CD4-positive, CD25-positive, alpha-beta regulatory T cell (primary cell): ENCODE measurements around the gene KCNMA1. TPM values are rescaled to one million over a fixed set of nuclear protein-coding genes. Genes with fewer than 3 reads are reported as not detected.

Experiments used
- ATAC-seq, 2 donors: fragments of 150-1000 bp; cut with Tn5 transposase; one replicate each; pipeline ENCODE4 v1.10.0; 2021; ENCODE audit warnings: low read depth in 2 of 2, moderate number of reproducible peaks in 2 of 2, moderate library complexity in 1 of 2
- DNase-seq, 3 donors: peaks; one replicate each; pipeline versions ENCODE4 v3.0.0 to v3.0.0-alpha.2; 2012 to 2022; ENCODE audit warnings: mixed read lengths in 1 of 3
- H3K27ac ChIP-seq: one replicate; pipeline ENCODE4 v1.7.0; 2013; ENCODE audit warnings: mild to moderate bottlenecking, low read length; ENCODE audit not compliant: insufficient read depth, poor library complexity, severe bottlenecking
- H3K27me3 ChIP-seq: one replicate; pipeline ENCODE4 v1.7.0; 2013; ENCODE audit warnings: low read length; ENCODE audit not compliant: control insufficient read depth, insufficient read depth
- H3K36me3 ChIP-seq: one replicate; pipeline ENCODE4 v1.7.0; 2013; ENCODE audit warnings: mild to moderate bottlenecking, low read length, moderate library complexity; ENCODE audit not compliant: control insufficient read depth, insufficient read depth
- H3K4me1 ChIP-seq: 2 replicates; pipeline ENCODE4 v1.7.0; 2013; ENCODE audit warnings: mild to moderate bottlenecking, low read length; ENCODE audit not compliant: insufficient read depth, control insufficient read depth, poor library complexity, severe bottlenecking
- H3K4me3 ChIP-seq: one replicate; pipeline ENCODE4 v1.7.0; 2013; ENCODE audit warnings: low read depth, mild to moderate bottlenecking, low read length, moderate library complexity
- H3K9me3 ChIP-seq, 2 experiments: 1 replicate in 1 of 2; 2 replicates in 1 of 2; pipeline ENCODE4 v1.7.0; 2013; ENCODE audit warnings: low read length in 2 of 2, mild to moderate bottlenecking in 1 of 2, moderate library complexity in 1 of 2; ENCODE audit not compliant: control insufficient read depth in 2 of 2
- H3K27ac Mint-ChIP-seq, 3 donors: one replicate each; pipeline ENCODE4 v1.8.0; 2020 to 2022; ENCODE audit warnings: mild to moderate bottlenecking in 3 of 3, mixed read lengths in 3 of 3, moderate library complexity in 2 of 3
- H3K27me3 Mint-ChIP-seq: one replicate; pipeline ENCODE4 v1.8.0; 2022; ENCODE audit warnings: mild to moderate bottlenecking, mixed read lengths
- H3K36me3 Mint-ChIP-seq: one replicate; pipeline ENCODE4 v1.8.0; 2020; ENCODE audit warnings: mixed read lengths
- H3K4me1 Mint-ChIP-seq, 4 donors: one replicate each; pipeline ENCODE4 v1.8.0; 2020 to 2022; ENCODE audit warnings: mixed read lengths in 4 of 4, mild to moderate bottlenecking in 1 of 4
- H3K4me3 Mint-ChIP-seq, 4 donors: one replicate each; pipeline ENCODE4 v1.8.0; 2020 to 2022; ENCODE audit warnings: mild to moderate bottlenecking in 4 of 4, mixed read lengths in 4 of 4, moderate library complexity in 3 of 4
- H3K9me3 Mint-ChIP-seq, 7 donors: one replicate each; pipeline ENCODE4 v1.8.0; 2020 to 2022; ENCODE audit warnings: mixed read lengths in 7 of 7, mild to moderate bottlenecking in 3 of 7, moderate library complexity in 2 of 7
- polyA plus RNA-seq, 4 donors: library from polyadenylated mRNA; unstranded; fragments of 300-500 nt; fragmentation: Illumina TruSeq; gene quantifications; one replicate each; pipeline ENCODE4 v1.2.3, GENCODE V29; 2021
- total RNA-seq: library from RNA; stranded (reverse); gene quantifications from one replicate; pipeline ENCODE4 v1.2.3, GENCODE V29; 2022

KCNMA1 gene
- total and polyA plus RNA-seq, 5 donors from 2014 or later: not detected

DNA sequence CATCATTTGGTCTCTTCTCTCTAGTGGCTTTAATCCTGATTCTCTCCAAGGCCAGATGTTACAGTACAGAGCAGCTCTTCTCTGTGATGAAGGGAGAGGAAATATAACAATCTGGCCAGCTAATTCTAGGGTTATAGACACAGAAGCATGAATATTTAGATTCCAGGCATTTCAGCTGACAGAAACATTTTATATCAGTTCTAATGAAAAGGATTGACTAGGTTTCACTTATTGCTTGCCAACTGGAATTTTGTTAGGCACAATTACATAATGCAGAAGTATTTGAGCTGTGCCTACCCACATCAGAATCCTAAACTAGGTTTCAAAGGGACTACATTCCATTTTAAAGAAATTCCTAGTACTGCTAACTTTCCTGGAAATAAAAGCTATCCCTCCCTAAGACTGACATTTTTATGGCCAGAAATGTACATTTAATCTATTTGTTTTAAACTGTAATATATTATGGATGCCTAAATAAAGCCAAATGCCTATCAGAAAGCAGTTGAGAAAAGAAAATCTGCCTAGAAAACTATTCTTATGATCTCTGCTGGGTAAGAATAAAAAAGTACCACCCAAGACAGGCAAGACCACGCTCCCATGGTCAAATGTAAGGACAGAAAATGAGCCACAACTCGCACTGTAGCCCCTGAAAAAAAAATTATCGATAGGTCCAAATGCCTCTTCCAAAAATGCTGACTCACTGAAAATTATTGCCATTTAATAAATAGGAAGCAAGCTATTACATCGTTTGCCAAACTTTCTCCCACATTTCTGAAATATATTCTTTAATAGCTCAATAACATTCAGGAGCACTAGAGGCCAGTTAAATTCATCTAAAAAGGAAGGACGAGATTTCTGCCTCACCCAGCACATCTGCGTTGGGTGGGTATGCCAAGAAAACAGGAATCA, 498.1 kb downstream of the KCNMA1 start:
- no peaks in the 10 kb centered on the region for H3K36me3 Mint-ChIP-seq
- H3K4me3 ChIP-seq: no peak overlapping the region
- no peaks in the 10 kb centered on the region for H3K27me3 ChIP-seq
- H3K4me3 Mint-ChIP-seq: no peak overlapping the region
- no peaks in the 10 kb centered on the region for H3K4me1 ChIP-seq
- no peaks in the 10 kb centered on the region for H3K27me3 Mint-ChIP-seq
- H3K27ac Mint-ChIP-seq: no peak overlapping the region
- H3K4me1 Mint-ChIP-seq: no peaks in the 10 kb centered on the region
- H3K27ac ChIP-seq: no peak overlapping the region
- DNase-seq: no peak
- H3K36me3 ChIP-seq: no peaks in the 10 kb centered on the region
- no peak for ATAC-seq
- peaks cover 0 to 1% (median 0%) of the 10 kb centered on the region in 7 donors for H3K9me3 Mint-ChIP-seq
- no peaks in the 10 kb centered on the region for H3K9me3 ChIP-seq

DNA sequence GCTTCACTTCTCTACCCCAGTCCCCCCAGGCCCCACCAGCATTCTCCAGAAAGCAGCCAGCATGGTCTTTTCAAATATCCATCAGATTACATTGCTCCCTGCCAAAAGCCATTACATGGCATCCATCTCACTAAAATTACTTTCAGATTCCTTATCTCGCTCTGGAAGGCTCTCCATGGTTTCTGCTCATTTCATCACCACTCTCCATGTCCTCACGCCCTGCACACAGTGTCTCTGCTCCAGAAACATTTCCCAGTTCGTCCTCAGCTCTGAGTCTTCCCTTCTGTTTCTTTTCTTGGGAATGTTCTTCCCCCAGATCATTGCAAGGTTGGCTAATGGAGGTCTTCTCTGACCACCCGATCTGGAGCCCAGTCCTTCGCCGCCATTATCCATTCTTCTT, 499.1 kb downstream of the KCNMA1 start:
- H3K4me3 ChIP-seq: no peak overlapping the region
- no peaks in the 10 kb centered on the region for H3K36me3 Mint-ChIP-seq
- no peak overlapping the region for H3K27ac ChIP-seq
- H3K27me3 Mint-ChIP-seq: no peaks in the 10 kb centered on the region
- no peaks in the 10 kb centered on the region for H3K9me3 ChIP-seq
- H3K4me1 ChIP-seq: no peaks in the 10 kb centered on the region
- H3K9me3 Mint-ChIP-seq: peaks cover 0 to 1% (median 0%) of the 10 kb centered on the region in 7 donors
- H3K27ac Mint-ChIP-seq: peak overlapping the region in 1 of 3 donors; percentile 0
- no peaks in the 10 kb centered on the region for H3K4me1 Mint-ChIP-seq
- H3K4me3 Mint-ChIP-seq: peak overlapping the region in 1 of 4 donors; percentile 61
- H3K27me3 ChIP-seq: no peaks in the 10 kb centered on the region
- ATAC-seq (no peak), DNase-seq (no peak)
- H3K36me3 ChIP-seq: no peaks in the 10 kb centered on the region

DNA sequence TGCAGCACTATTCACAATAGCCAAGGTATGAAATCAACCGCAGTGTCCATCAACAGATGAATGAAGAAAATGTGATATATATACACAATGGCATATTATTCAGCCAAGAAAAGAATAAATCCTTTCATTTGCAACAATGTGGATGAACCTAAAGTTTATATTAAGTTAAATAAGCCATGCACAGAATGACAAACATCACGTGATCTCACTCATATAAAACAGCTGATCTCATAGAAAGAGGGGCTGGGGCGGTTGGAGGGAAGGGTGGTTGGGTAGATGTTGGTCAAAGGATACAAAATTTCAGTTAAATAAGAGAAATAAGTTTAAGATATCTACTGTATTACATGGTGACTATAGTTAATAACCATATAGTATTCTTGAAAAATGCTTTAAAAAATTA, 502.1 kb downstream of the KCNMA1 start:
- Mint-ChIP-seq H3K4me3 (no peak overlapping the region), H3K4me1 (no peaks in the 10 kb centered on the region), H3K36me3 (no peaks in the 10 kb centered on the region), H3K27ac (no peak overlapping the region), H3K9me3 (peaks cover 0 to 4% (median 0%) of the 10 kb centered on the region in 7 donors), H3K27me3 (no peaks in the 10 kb centered on the region)
- no peaks in the 10 kb centered on the region for H3K9me3 ChIP-seq
- ATAC-seq (no peak), DNase-seq (no peak)
- no peak overlapping the region for H3K27ac ChIP-seq
- no peaks in the 10 kb centered on the region for H3K4me1 ChIP-seq
- no peaks in the 10 kb centered on the region for H3K36me3 ChIP-seq
- no peak overlapping the region for H3K4me3 ChIP-seq
- H3K27me3 ChIP-seq: no peaks in the 10 kb centered on the region

DNA sequence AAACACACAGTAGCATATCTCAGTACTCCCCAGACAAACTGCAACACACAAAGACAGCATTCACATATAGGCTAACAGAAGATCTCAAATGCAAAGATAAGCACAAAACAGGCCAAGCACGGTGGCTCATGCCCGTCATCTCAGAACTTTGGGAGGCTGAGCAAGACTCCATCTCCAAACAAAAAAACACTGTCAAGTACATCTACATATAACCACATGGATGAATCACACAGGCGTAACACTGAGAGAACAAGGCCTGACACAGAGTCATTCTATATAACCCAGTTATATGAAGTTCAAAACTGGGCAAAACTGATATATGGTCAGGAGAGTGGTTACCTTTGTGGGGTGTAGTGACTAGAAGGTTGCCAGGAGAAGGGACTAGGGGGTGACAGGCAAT, 506.4 kb downstream of the KCNMA1 start:
- Mint-ChIP-seq H3K9me3 (peaks cover 0 to 3% (median 0%) of the 10 kb centered on the region in 7 donors), H3K27ac (no peak overlapping the region), H3K4me1 (no peaks in the 10 kb centered on the region), H3K36me3 (no peaks in the 10 kb centered on the region), H3K27me3 (no peaks in the 10 kb centered on the region), H3K4me3 (no peak overlapping the region)
- no peaks in the 10 kb centered on the region for H3K4me1 ChIP-seq
- ATAC-seq (no peak), DNase-seq (no peak)
- H3K27ac ChIP-seq: no peak overlapping the region
- no peaks in the 10 kb centered on the region for H3K9me3 ChIP-seq
- no peak overlapping the region for H3K4me3 ChIP-seq
- no peaks in the 10 kb centered on the region for H3K36me3 ChIP-seq
- no peaks in the 10 kb centered on the region for H3K27me3 ChIP-seq

DNA sequence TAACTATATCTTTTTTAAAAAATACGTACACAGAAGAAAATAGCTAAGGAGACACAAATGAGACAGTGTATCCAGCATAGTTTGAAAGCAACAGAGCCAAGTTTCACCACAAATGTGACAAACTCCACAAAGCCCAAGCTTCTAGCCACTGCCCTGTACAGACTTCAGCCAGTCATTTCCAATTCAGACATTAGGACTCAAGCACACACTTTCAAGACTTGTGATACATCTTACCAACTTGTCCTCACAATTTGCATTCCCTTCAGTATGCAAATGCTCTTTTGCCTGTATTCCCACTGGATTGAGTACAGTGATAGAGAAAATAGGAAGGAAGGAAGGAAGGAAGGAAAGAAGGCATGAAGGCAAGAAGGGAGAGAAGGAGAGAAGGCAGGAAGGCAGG, 510.4 kb downstream of the KCNMA1 start:
- Mint-ChIP-seq H3K27ac (peak overlapping the region in 1 of 3 donors; percentile 16), H3K36me3 (no peaks in the 10 kb centered on the region), H3K4me3 (no peak overlapping the region), H3K27me3 (no peaks in the 10 kb centered on the region), H3K9me3 (peaks cover 0 to 5% (median 0%) of the 10 kb centered on the region in 7 donors), H3K4me1 (no peaks in the 10 kb centered on the region)
- Histone ChIP-seq H3K36me3 (no peaks in the 10 kb centered on the region), H3K9me3 (no peaks in the 10 kb centered on the region), H3K27me3 (no peaks in the 10 kb centered on the region), H3K27ac (no peak overlapping the region), H3K4me3 (no peak overlapping the region), H3K4me1 (no peaks in the 10 kb centered on the region)
- ATAC-seq (no peak), DNase-seq (no peak)

DNA sequence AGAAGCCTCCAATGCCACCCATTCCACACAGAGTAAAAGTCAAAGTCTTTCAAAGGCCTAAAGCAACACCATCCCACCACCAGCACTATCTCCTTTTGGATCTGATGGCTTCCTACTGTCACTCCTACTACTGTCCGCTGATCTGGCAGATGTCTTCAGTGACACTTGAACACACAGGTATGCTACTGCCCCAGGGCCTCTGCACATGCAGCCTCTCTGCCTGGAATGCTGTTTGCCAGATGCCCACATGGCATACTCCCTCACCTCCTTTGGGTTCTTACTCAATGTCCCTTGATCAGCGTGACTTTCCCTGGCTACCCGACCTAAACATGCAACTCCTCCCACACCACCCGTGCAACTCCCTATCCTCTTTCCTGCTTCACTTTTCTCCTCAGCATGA, 512.4 kb downstream of the KCNMA1 start:
- no peak overlapping the region for H3K4me3 ChIP-seq
- H3K27ac ChIP-seq: no peak overlapping the region
- H3K36me3 ChIP-seq: no peaks in the 10 kb centered on the region
- Mint-ChIP-seq H3K27me3 (no peaks in the 10 kb centered on the region), H3K4me3 (no peak overlapping the region), H3K9me3 (peaks cover 0 to 4% (median 0%) of the 10 kb centered on the region in 7 donors), H3K4me1 (no peaks in the 10 kb centered on the region), H3K36me3 (no peaks in the 10 kb centered on the region), H3K27ac (peak overlapping the region in 1 of 3 donors; percentile 21)
- H3K9me3 ChIP-seq: no peaks in the 10 kb centered on the region
- DNase-seq (no peak), ATAC-seq (no peak)
- H3K4me1 ChIP-seq: no peaks in the 10 kb centered on the region
- no peaks in the 10 kb centered on the region for H3K27me3 ChIP-seq

DNA sequence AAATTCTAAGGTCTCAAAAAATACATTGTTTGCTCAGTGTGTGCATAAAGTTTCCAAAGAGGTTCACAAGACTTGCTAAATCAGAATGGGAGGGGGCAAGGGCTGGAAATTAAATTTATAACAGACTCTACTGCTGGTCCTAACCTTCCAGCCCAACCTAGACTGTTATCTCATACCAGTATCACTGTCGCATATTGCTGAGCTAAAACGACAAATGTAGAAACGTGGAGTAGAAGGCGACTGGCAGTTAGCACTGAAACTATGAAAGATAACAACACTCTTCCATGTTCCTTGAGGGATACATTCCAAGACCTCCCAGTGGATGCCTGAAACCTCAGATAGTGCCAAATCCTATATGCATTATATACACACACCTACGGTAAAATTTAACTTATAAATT, 514.3 kb downstream of the KCNMA1 start:
- H3K4me1 ChIP-seq: no peaks in the 10 kb centered on the region
- H3K36me3 ChIP-seq: no peaks in the 10 kb centered on the region
- H3K4me3 ChIP-seq: no peak overlapping the region
- ATAC-seq (no peak), DNase-seq (no peak)
- H3K27ac ChIP-seq: no peak overlapping the region
- Mint-ChIP-seq H3K4me3 (no peak overlapping the region), H3K4me1 (no peaks in the 10 kb centered on the region), H3K27me3 (no peaks in the 10 kb centered on the region), H3K27ac (no peak overlapping the region), H3K36me3 (no peaks in the 10 kb centered on the region), H3K9me3 (peaks cover 0 to 4% (median 0%) of the 10 kb centered on the region in 7 donors)
- H3K9me3 ChIP-seq: no peaks in the 10 kb centered on the region
- no peaks in the 10 kb centered on the region for H3K27me3 ChIP-seq

DNA sequence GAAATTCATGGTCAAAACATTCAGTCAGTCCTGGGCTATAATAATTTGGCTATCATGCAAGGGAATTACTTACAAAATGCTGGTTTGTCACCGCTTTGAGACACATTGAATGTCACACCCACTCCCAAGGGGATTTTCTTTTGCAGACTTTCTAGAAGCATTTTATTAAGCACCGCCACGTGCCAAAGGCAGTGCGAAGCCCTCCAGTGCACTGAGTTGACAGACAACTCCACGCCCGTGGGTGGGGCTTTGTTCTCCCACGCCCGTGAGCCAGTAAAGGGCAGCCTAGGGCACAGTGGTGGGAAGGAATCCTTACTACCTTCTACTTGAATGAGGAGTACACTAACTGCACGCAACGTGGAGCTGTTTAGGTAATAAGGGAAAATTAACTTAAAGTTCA, 515.8 kb downstream of the KCNMA1 start:
- peaks cover 0 to 4% (median 0%) of the 10 kb centered on the region in 7 donors for H3K9me3 Mint-ChIP-seq
- H3K27me3 Mint-ChIP-seq: no peaks in the 10 kb centered on the region
- Histone ChIP-seq H3K27me3 (no peaks in the 10 kb centered on the region), H3K36me3 (no peaks in the 10 kb centered on the region), H3K27ac (no peak overlapping the region), H3K4me3 (no peak overlapping the region), H3K9me3 (no peaks in the 10 kb centered on the region), H3K4me1 (no peaks in the 10 kb centered on the region)
- ATAC-seq (no peak), DNase-seq (no peak)
- H3K4me3 Mint-ChIP-seq: no peak overlapping the region
- no peaks in the 10 kb centered on the region for H3K36me3 Mint-ChIP-seq
- no peaks in the 10 kb centered on the region for H3K4me1 Mint-ChIP-seq
- H3K27ac Mint-ChIP-seq: no peak overlapping the region
